SK-N-MC (cell line): ENCODE results near the gene IL32.

ENCODE experiments used
- DNase-seq: peaks from one replicate; pipeline ENCODE4 v3.0.0-alpha.2; 2011; ENCODE audit warnings: low read depth, low spot score
- H3K27ac ChIP-seq: fragments of 200-600 bp; sonication (generic); 2 replicates; pipeline ENCODE4 v1.5.1; 2016; ENCODE audit warnings: mixed run types
- H3K36me3 ChIP-seq: fragments of 200-600 bp; sonication (generic); 2 replicates; pipeline ENCODE4 v1.6.1; 2017; ENCODE audit warnings: antibody characterized with exemption, low read length, mixed read lengths; ENCODE audit not compliant: insufficient read depth
- H3K4me3 ChIP-seq: fragments of 200-600 bp; sonication (generic); 2 replicates; pipeline ENCODE4 v1.5.1; 2016
- H3K9ac ChIP-seq: fragments of 200-600 bp; sonication (generic); 2 replicates; pipeline ENCODE4 v1.8.0; 2017; ENCODE audit warnings: mixed run types, mixed read lengths; ENCODE audit not compliant: insufficient read length
- H3K9me3 ChIP-seq: fragments of 200-600 bp; sonication (generic); 2 replicates; pipeline ENCODE4 v1.6.1; 2017; ENCODE audit warnings: low read depth, mild to moderate bottlenecking, antibody characterized with exemption, low read length, moderate library complexity, mixed read lengths
- EZH2 ChIP-seq: fragments of 200-600 bp; sonication (generic); IDR thresholded peaks from one replicate; pipeline ENCODE4 v1.6.1; 2017; ENCODE audit warnings: antibody characterized with exemption
- FOXP2 ChIP-seq: optimal IDR thresholded peaks from 2 replicates; pipeline ENCODE3; 2011; ENCODE audit warnings: mild to moderate bottlenecking, moderate library complexity; ENCODE audit not compliant: insufficient read depth; ENCODE audit errors: extremely low read length, control extremely low read depth
- POLR2AphosphoS5 ChIP-seq: IDR thresholded peaks from 2 replicates; pipeline ENCODE4 v1.6.1; 2012; ENCODE audit warnings: mild to moderate bottlenecking, low read depth, low read length, borderline replicate concordance

IL32 gene

DNA sequence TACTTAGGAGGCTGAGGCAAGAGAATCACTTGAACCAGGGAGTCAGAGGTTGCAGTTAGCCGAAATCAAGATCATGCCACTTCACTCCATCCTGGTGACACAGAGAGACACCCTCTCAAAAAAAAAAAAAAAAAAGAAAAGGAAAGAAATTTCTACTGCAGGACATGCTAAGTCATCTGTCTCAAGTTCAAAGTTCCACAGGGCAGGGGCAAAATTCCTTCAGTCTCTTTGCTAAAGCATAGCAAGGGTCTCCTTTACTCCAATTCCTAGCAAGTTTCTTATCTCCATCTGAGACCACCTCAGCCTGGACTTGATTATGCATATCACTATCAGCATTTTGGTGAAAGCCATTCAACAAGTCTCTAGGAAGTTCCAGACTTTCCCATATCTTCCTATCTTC, 19.1 kb downstream of the IL32 start:
- no peak overlapping the region for H3K27ac ChIP-seq
- no peak overlapping the region for H3K4me3 ChIP-seq
- TF ChIP-seq POLR2AphosphoS5 (no peak), FOXP2 (no peak), EZH2 (no peak)
- no peaks in the 10 kb centered on the region for H3K36me3 ChIP-seq
- H3K9me3 ChIP-seq = no peaks in the 10 kb centered on the region
- no peak overlapping the region for H3K9ac ChIP-seq
- DNase-seq = no peak

DNA sequence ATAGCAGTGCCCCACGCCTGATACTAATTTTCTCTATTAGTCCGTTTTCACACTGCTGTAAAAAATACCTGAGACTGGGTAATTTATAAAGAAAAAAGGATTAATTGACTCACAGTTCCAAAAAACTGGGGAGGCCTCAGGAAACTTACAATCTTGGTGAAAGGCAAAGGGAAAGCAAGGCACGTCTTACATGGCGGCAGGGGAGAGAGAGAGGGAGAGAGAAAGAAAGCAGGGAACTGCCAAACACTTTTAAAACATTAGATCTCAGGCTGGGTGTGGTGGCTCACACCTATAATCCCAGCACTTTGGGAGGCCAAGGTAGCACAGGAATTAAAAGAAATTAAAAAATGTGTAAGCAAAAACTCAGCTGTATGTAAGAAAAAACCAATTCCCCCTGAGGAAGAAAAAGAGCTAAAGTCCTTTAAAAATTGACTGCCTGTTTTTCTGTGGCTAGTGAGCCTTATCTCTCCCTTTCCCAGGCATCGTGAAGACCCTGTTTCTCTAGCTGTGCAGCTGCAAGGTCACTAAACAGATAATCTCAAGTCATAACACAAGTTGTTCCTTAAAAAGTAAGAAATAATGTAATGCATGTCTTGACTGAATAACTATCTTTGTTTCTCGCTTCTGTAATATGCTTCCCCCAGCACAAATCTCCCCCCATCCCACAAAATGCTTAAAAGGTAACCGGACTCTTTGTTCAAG, 19.7 kb downstream of the IL32 start:
- no peak for DNase-seq
- H3K36me3 ChIP-seq = no peaks in the 10 kb centered on the region
- no peak overlapping the region for H3K4me3 ChIP-seq
- no peak overlapping the region for H3K27ac ChIP-seq
- no peak overlapping the region for H3K9ac ChIP-seq
- TF ChIP-seq EZH2 (no peak), FOXP2 (no peak), POLR2AphosphoS5 (no peak)
- no peaks in the 10 kb centered on the region for H3K9me3 ChIP-seq

DNA sequence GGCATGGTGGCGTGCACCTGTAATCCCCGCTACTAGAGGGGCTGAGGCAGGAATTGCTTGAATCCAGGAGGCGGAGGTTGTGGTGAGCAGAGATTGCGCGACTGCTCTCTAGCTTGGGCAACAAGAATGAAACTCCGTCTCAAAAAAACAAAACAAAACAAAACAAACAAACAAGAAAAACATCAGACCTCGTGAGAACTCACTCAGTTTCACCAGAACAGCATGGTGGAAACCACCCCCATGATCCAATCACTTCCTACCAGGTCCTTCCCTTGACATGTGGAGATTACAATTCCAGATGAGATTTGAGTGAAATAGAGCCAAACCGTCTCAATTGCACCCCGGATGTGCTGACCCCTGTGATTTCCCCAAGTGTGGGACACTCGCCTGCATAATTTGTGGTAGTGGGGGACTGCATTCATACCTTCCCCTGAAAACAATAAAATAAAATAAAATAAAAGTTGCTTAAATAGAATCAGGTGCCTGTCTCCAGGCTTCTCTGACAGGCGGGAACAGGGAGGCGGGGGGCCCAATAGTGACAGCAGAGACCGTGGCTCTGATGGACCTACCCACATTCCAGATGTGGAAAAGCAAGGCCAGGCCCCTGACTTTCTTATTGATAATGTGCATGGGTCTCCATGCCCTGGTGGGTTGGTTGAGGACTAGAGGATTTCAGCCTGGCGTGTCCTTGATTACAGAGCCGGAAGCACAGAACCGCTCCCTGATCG, 20.6 kb downstream of the IL32 start:
- Histone ChIP-seq H3K9ac (no peak overlapping the region), H3K9me3 (no peaks in the 10 kb centered on the region), H3K27ac (no peak overlapping the region), H3K4me3 (no peak overlapping the region), H3K36me3 (no peaks in the 10 kb centered on the region)
- no peak for DNase-seq
- TF ChIP-seq EZH2 (no peak), POLR2AphosphoS5 (no peak), FOXP2 (no peak)

- Histone ChIP-seq H3K27ac (no peak overlapping the region), H3K36me3 (no peaks in the 10 kb centered on the region), H3K9me3 (no peaks in the 10 kb centered on the region), H3K9ac (no peak overlapping the region), H3K4me3 (no peak overlapping the region)
- DNase-seq = no peak
- TF ChIP-seq FOXP2 (no peak), POLR2AphosphoS5 (no peak), EZH2 (no peak)
Observed at GRCh38 chr16:3086596-3087242, 21.3 kb downstream of the IL32 start.

DNA sequence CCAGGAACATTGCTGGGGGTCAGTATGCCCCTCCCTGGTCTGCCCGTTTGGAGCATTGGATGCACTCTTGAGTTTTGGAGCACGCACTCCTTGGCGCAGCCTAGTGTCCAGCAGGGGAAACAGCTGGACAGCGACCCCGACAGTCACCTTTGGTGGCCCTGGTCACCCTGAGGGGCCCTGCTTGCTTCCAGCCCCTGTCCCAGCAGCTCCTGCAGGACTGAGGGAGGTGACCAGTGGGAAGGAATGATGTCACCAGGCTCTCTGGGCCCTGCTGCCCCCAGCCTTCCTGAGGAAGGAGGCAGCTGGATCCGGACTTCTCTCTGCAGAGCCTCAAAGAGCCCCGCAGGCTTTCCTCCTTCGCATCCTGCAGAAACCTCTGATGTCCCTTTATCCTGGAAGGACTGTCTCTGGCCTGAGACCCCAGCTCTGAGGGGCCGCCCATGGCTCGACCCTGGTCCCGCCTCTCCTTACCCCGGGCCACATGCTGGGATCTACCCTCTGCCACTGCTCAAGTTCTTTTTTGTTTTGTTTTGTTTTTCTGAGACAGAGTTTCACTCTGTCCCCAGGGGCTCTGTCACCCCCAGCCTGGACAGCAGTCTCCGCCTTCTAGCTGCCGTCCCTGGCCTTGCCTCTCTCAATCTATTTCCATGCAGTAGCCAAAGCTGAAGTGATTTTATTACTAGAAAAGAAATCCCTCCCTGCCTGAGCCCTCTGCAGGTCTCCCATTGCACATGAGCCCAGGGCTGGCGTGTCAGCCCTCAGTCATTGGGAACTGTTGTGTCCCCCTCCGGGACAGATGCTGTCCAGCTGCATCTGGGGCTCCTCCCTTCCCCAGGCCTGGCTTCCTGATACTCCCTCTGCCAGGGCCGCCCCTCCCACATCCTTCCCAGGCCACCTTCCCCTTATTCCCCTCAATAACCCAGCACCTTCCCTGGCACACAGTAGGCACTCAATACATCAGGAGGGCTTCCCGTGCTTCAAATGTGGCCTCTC, 22.1 kb downstream of the IL32 start:
- no peak overlapping the region for H3K27ac ChIP-seq
- no peak overlapping the region for H3K9ac ChIP-seq

DNA sequence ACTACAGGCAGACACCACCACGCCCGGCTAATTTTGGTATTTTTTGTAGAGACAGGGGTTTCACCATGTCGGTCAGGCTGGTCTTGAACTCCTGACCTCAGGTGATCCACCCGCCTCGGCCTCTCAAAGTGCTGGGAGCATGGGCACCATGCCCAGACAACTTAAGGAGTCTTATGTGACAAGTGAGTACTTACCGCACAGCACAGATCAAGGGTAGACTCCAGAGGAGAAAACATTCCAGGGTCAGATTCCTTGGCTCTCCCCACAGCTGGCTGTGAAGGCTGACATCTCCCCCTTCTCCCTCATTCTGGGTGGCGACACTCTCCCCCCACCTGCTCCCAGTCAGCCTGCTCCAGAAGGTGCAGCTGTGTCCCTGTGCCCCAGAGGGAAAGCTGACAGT, 23.0 kb downstream of the IL32 start:
- Histone ChIP-seq H3K36me3 (no peaks in the 10 kb centered on the region), H3K4me3 (no peak overlapping the region), H3K27ac (no peak overlapping the region), H3K9me3 (no peaks in the 10 kb centered on the region), H3K9ac (no peak overlapping the region)
- no peak for DNase-seq
- no peak for TF ChIP-seq FOXP2
- no peak for TF ChIP-seq EZH2
- no peak for TF ChIP-seq POLR2AphosphoS5

More for the DNA sequence above, 22.1 kb downstream of the IL32 start:
- Histone ChIP-seq H3K4me3 (no peak overlapping the region), H3K36me3 (no peaks in the 10 kb centered on the region), H3K9me3 (no peaks in the 10 kb centered on the region)
- TF ChIP-seq FOXP2 (no peak), POLR2AphosphoS5 (no peak), EZH2 (no peak)
- DNase-seq = no peak

GRCh38 chr16:3088925-3089716, 23.7 kb downstream of the IL32 start:
- TF ChIP-seq POLR2AphosphoS5 (no peak), FOXP2 (no peak), EZH2 (no peak)
- Histone ChIP-seq H3K36me3 (no peaks in the 10 kb centered on the region), H3K27ac (no peak overlapping the region)

More at GRCh38 chr16:3088925-3089716, 23.7 kb downstream of the IL32 start:
- Histone ChIP-seq H3K9ac (no peak overlapping the region), H3K9me3 (no peaks in the 10 kb centered on the region), H3K4me3 (no peak overlapping the region)
- DNase-seq = no peak
